Fibroblast of lung (primary cell): ENCODE results near the gene AKAP12. TPM values are rescaled to one million over a fixed set of nuclear protein-coding genes. Genes with fewer than 3 reads are reported as not detected.

Source experiments
- DNase-seq, 2 donors: peaks; one replicate each; pipeline versions ENCODE4 v3.0.0 to v3.0.0-alpha.2; 2010; ENCODE audit warnings: low read depth in 2 of 2
- H2AFZ ChIP-seq: 2 replicates; pipeline ENCODE4 v1.5.1; 2012; ENCODE audit warnings: low read length, control low read depth, inconsistent platforms
- H3K27ac ChIP-seq: 2 replicates; pipeline ENCODE4 v1.5.1; 2011; ENCODE audit warnings: low read length, control low read depth; ENCODE audit not compliant: insufficient read depth
- H3K27me3 ChIP-seq: 2 replicates; pipeline ENCODE4 v1.5.1; 2011; ENCODE audit warnings: mild to moderate bottlenecking, low read length; ENCODE audit not compliant: control insufficient read depth, insufficient read depth
- H3K36me3 ChIP-seq: 2 replicates; pipeline ENCODE4 v1.5.1; 2011; ENCODE audit warnings: low read length; ENCODE audit not compliant: control insufficient read depth, insufficient read depth
- H3K4me1 ChIP-seq: 2 replicates; pipeline ENCODE4 v1.5.1; 2011; ENCODE audit warnings: low read length; ENCODE audit not compliant: control insufficient read depth, insufficient read depth; ENCODE audit errors: extremely low read depth
- H3K4me2 ChIP-seq: 2 replicates; pipeline ENCODE4 v1.5.1; 2011; ENCODE audit warnings: low read length, control low read depth; ENCODE audit not compliant: insufficient read depth; ENCODE audit errors: extremely low read depth
- H3K4me3 ChIP-seq, 4 experiments: fragments of 200-600 bp in 1 of 4; sonication (generic) in 1 of 4; replicated peaks in 1 of 4; 2 replicates each; pipeline ENCODE4 v1.5.1; 2011 to 2016; ENCODE audit warnings: low read length in 4 of 4, low read depth in 3 of 4, mild to moderate bottlenecking in 3 of 4, control low read depth in 2 of 4, inconsistent platforms in 1 of 4, mixed read lengths in 1 of 4; ENCODE audit not compliant: insufficient read depth in 1 of 4; ENCODE audit errors: control extremely low read depth in 1 of 4
- H3K79me2 ChIP-seq: 2 replicates; pipeline ENCODE4 v1.5.1; 2012; ENCODE audit warnings: mild to moderate bottlenecking, low read length, inconsistent platforms; ENCODE audit not compliant: control insufficient read depth, insufficient read depth
- H3K9ac ChIP-seq: 2 replicates; pipeline ENCODE4 v1.5.1; 2011; ENCODE audit warnings: mild to moderate bottlenecking, low read length, control low read depth; ENCODE audit not compliant: insufficient read depth
- H3K9me3 ChIP-seq: 2 replicates; pipeline ENCODE4 v1.5.1; 2012; ENCODE audit warnings: low read depth, low read length; ENCODE audit not compliant: control insufficient read depth, insufficient read depth
- H4K20me1 ChIP-seq: 2 replicates; pipeline ENCODE4 v1.5.1; 2011; ENCODE audit warnings: low read length; ENCODE audit not compliant: control insufficient read depth, insufficient read depth; ENCODE audit errors: extremely low read depth
- CTCF ChIP-seq, 2 donors: IDR thresholded peaks in 1 of 2; conservative IDR thresholded peaks in 1 of 2; 1 replicate in 1 of 2; 2 replicates in 1 of 2; pipeline ENCODE4 v1.5.1; 2011 to 2012; ENCODE audit warnings: low read length in 2 of 2, control low read depth in 1 of 2, inconsistent platforms in 1 of 2, low read depth in 1 of 2, mild to moderate bottlenecking in 1 of 2
- EZH2 ChIP-seq: IDR thresholded peaks from 2 replicates; pipeline ENCODE4 v1.5.1; 2012; ENCODE audit warnings: low read length, control low read depth, mild to moderate bottlenecking; ENCODE audit errors: missing control alignments
- polyA plus RNA-seq, 2 donors: library from polyadenylated mRNA; depleted of rRNA in 1 of 2; stranded (reverse) in 1 of 2; unstranded in 1 of 2; fragments of >200 nt; gene quantifications; 2 replicates each; pipeline ENCODE4 v1.2.1, GENCODE V29; 2011 to 2012; ENCODE audit warnings: missing spikeins in 1 of 2
- total RNA-seq: library from RNA; depleted of rRNA; stranded (reverse); fragments of >200 nt; gene quantifications from 2 replicates; pipeline ENCODE4 v1.2.1, GENCODE V29; 2014

AKAP12 gene
- total and polyA plus RNA-seq, 2 donors (not counting 1 experiment from before 2014, with no cell fraction given), result 68.5 to 133 TPM

DNA sequence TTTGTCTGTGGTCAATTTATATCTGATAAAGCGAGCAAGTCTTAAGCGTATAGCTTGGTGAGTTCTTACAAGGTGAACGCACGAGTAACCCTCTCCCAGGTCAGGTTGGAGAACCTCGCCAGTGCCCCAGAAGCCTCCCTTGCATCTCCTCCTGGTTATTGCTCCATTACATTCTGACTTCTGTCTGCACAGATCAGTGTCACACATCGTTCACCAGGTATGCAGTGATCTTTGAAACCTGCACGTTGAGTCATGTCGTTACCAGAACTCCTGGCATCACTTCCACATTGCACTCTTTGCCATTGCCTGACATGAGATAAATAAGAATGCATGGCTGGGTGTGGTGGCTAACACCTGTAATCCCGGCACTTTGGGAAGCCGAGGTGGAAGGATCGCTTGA lies 44.2 kb downstream of the AKAP12 start:
- Histone ChIP-seq H3K4me2 (no peak overlapping the region), H3K27me3 (no peaks in the 10 kb centered on the region), H3K4me1 (no peaks in the 10 kb centered on the region), H3K36me3 (no peaks in the 10 kb centered on the region), H3K9me3 (no peaks in the 10 kb centered on the region), H2AFZ (no peak overlapping the region), H3K4me3 (no peak overlapping the region), H3K27ac (no peak overlapping the region), H3K79me2 (no peaks in the 10 kb centered on the region), H4K20me1 (no peaks in the 10 kb centered on the region), H3K9ac (no peak overlapping the region)
- DNase-seq, result peak in 1 of 2 donors; percentile 34
- TF ChIP-seq EZH2, result no peak

DNA sequence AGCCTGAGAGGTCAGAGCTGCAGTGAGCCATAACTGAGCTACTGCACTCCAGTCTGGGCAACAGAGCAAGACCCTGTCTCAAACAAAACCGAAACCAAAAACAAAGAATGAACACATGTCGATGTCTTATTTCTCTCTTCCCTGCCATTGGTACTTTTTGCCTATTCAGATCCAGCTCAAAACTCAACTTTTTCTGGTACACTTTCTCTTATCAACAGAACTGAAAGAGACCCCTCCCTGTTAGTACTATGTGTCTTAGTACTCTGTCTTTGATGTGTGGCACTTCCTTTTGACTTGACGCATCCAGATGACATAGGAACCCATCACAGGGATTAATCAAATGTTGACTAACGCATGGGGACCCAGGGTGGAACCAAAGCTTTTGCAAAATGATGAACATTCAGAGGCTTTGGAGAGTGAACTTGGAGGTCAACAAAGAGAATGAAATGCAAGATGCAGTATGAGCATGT lies 44.8 kb downstream of the AKAP12 start:
- Histone ChIP-seq H3K27ac (no peak overlapping the region), H4K20me1 (no peaks in the 10 kb centered on the region), H3K4me1 (no peaks in the 10 kb centered on the region), H3K4me3 (no peak overlapping the region), H3K36me3 (no peaks in the 10 kb centered on the region), H3K9me3 (no peaks in the 10 kb centered on the region), H3K4me2 (peak overlapping the region; percentile 48), H2AFZ (no peak overlapping the region), H3K79me2 (no peaks in the 10 kb centered on the region), H3K9ac (no peak overlapping the region), H3K27me3 (no peaks in the 10 kb centered on the region)
- no peak for DNase-seq
- TF ChIP-seq EZH2 (no peak), CTCF (conservative IDR thresholded peaks at IDR 0.05 in 1 of 2, IDR thresholded peaks at IDR 0.05 in 1 of 2; ENCODE audit: low read depth in 1 of 2, low read length in 2 of 2) (no peak)

- Histone ChIP-seq H3K9ac (no peak overlapping the region), H4K20me1 (no peaks in the 10 kb centered on the region), H3K4me3 (no peak overlapping the region), H3K4me2 (no peak overlapping the region), H3K36me3 (no peaks in the 10 kb centered on the region), H3K27ac (no peak overlapping the region), H3K79me2 (no peaks in the 10 kb centered on the region), H2AFZ (no peak overlapping the region), H3K4me1 (no peaks in the 10 kb centered on the region), H3K27me3 (no peaks in the 10 kb centered on the region), H3K9me3 (no peaks in the 10 kb centered on the region)
- peak; percentile 73 to 80 for DNase-seq
- TF ChIP-seq EZH2 (no peak), CTCF (conservative IDR thresholded peaks at IDR 0.05 in 1 of 2, IDR thresholded peaks at IDR 0.05 in 1 of 2; ENCODE audit: low read depth in 1 of 2, low read length in 2 of 2) (no peak)
These were observed 45.4 kb downstream of the AKAP12 start for GRCh38 chr6:151285122-151285521.
